Jurkat, Clone E6-1 (cell line): ENCODE data around the gene SIPA1L3.
"Not testable (repeated sequence)": the region's sequence is repeated elsewhere in the genome, so short reads cannot be mapped to it uniquely, and the experiment has no call there.

Experiments used
- DNase-seq: peaks from one replicate; pipeline ENCODE4 v3.0.0-alpha.2; 2011; ENCODE audit warnings: low read depth, low spot score
- H3K4me3 ChIP-seq: 2 replicates; pipeline ENCODE4 v1.5.1; 2011; ENCODE audit warnings: mild to moderate bottlenecking, low read length, control low read depth, moderate library complexity

Gene SIPA1L3

DNA sequence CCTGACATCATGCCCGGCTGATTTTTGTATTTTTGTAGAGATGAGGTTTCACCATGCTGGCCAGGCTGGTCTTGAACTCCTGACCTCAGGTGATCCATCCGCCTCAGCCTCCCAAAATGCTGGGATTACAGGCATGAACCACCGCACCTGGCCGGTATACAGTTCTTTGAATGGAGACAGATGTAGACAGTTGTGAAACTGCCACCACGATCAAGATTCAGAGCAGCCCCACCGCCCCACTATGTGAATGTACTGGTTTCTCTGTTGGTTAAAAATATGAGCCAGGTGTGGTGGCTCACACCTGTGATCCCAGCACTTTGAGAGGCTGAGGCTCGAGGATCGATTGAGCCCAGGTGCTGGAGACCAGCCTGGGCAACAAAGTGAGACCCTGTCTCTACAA, 123.0 kb downstream of the SIPA1L3 start:
- DNase-seq, H3K4me3 ChIP-seq: not testable (repeated sequence)

- DNase-seq, result no peak
- H3K4me3 ChIP-seq, result no peak overlapping the region
Observed at GRCh38 chr19:38030686-38031422, 123.8 kb downstream of the SIPA1L3 start.

GRCh38 chr19:38031423-38031770, 124.4 kb downstream of the SIPA1L3 start:
- no peak overlapping the region for H3K4me3 ChIP-seq
- no peak for DNase-seq

DNA sequence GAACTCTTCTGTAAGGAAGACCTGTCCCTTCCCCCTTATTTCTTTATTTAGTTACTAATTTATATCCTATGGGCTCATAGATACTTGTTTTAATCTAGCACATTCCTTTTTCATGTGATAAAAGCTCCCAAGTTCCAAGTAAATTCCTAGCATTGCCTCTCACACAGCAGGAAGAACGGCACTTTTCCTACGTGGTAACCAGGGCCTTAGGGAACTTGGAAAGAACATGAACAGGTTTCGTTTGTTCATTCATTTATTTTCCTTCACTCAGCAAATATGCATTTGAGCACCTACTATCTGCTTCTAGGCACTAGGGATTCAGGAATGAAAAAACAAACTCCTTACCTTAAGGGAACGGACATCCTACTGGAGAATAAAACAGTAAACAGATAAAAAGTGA, 125.1 kb downstream of the SIPA1L3 start:
- DNase-seq, result no peak

DNA sequence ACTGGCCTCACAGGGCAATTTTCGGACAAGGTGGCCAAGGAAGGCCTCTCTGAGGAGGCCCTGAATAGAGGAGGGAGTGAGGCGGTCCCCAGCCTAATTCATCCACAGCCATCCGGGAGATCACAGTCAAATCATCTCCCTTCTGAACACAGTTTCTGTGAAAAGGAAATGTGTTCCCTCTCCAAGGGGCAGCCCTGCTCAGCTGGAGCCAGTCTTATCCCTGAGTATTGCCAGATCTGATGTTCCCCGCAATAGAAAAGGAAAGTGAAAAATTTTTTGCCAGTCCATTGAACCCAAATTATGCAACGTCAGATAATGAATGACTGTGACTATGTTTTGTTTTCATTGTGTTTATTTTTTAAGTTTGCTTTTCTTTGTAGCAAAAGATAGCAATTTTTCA, 125.9 kb downstream of the SIPA1L3 start:
- no peak overlapping the region for H3K4me3 ChIP-seq
- DNase-seq, result no peak

More for the DNA sequence above, 125.1 kb downstream of the SIPA1L3 start:
- no peak overlapping the region for H3K4me3 ChIP-seq

DNA sequence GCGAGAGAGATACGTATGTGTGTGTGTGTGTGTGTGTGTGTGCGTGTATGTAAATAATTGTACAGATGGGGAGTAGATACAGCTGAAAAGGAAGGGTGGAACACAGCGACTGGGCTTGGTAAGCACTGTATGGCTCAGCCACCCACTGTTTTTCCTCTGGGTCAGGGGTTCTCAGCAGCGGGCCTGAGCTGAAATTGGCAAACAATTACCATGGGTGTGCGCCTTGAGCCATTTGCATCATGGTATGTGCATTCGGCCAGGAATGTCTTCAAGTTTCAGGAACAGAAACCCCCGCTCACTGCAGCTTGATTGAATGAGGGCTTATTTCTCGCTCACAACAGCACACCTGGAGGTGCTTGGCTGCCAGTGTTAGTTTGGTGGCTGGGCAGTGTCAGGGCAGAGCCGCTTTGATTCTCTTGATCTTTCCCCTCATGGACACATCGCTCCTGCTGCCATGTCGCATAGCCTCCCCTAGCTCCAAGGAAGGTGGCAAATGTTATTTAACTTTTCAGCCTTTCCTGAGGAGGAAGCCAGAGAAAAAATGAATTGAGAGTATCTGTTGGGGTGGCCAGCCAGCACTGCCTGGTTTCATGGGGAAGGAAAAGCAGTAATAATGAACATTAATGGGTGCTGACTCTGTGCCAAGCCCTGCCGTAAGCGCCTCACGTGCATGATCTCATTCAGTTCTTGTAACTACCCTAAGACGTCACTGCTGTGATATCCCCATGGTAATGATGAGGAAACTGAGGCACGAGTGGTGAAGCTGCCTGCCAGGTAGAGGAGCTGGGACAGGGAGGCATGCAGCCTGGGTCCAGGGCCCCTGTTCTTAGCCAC, 126.9 kb downstream of the SIPA1L3 start:
- H3K4me3 ChIP-seq, result no peak overlapping the region
- no peak for DNase-seq

GRCh38 chr19:38034492-38034860, 127.5 kb downstream of the SIPA1L3 start:
- H3K4me3 ChIP-seq, result no peak overlapping the region
- no peak for DNase-seq

- H3K4me3 ChIP-seq, result no peak overlapping the region
- no peak for DNase-seq
Observed at GRCh38 chr19:38035515-38036495, 128.8 kb downstream of the SIPA1L3 start.

DNA sequence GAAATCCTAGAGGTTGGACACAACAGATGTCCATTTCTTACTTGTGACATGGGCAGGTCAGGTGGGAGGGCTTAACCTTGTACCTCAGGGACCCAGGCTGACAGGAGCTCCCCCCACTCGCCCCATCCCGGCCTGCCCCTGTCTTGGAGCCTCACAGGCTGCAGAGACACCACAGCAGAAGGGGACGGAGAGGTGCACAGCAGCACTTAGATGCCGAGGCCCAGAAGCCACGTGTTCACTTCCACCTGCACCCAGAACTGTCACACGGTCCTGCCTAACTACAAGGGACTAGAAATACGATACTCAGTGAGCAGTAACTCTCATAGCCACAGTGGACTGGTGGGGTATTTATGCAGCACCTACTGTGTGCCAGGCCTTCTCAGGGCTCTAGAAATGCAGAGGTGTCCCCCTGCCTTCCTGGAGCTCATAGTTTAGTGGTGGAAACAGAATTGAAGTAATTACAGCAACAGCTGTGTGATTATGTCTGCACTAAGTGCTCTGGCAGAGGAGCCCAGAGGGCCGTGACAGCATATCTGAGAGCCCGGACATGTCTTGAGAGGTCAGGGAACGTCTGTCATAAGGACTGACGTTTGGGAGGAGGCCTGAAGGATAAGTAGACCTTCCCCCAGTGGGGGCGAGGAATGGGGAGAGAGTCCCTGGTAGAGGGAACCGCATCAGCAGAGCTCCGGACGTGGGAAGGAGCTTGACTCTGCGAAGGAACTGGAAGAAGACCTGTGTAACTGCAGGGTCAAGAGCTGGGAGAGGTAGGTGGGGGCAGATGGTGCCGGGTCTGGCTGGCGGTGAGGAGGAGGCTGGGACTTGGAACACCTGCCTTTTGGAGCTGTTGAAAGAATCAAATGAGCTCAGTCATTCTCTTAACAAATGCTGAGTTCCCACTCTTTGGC, 130.0 kb downstream of the SIPA1L3 start:
- no peak overlapping the region for H3K4me3 ChIP-seq
- no peak for DNase-seq

- no peak for DNase-seq
- H3K4me3 ChIP-seq, result no peak overlapping the region
Observed at GRCh38 chr19:38039966-38040365, 133.0 kb downstream of the SIPA1L3 start.

- DNase-seq, result no peak
- H3K4me3 ChIP-seq, result no peak overlapping the region
Observed at GRCh38 chr19:38042132-38042531, 135.1 kb downstream of the SIPA1L3 start.

- H3K4me3 ChIP-seq, result no peak overlapping the region
- no peak for DNase-seq
Observed at GRCh38 chr19:38043649-38044144, 136.7 kb downstream of the SIPA1L3 start.

GRCh38 chr19:38044267-38045111, 137.5 kb downstream of the SIPA1L3 start:
- H3K4me3 ChIP-seq, result no peak overlapping the region
- DNase-seq, result no peak

DNA sequence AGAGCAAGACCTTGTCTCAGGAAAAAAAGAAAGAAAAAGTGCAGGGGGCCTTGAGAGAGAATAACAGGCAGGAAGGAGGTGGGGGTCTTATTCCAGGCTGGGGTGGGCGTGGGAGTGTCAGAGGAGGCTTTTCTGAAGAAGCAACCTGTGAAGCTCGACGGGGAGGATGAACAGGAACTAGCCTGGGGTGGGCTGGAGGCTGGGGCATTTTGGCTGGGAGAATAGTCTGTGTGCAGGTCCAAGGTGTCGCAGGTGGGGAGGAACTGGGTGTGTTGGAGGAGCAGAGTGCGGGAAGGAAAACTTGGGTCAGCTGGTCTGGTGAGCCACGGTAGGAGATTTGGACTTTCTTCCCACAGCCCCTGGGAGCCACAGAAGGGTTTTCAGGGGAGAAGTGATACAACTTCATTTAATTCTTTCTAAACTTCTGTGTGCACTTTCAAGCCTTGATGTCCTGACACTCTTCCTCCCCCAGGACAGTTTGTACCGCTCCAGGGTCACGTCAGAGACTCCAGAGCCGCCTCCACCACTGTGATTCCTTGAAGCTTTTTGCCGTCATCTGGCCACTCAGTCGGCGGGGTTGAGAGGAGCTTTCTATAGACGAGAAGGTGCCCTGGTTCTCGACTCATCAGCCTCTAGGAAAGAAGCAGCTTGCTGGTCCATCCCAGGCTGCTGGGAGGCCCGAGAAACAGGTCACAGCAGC, 138.7 kb downstream of the SIPA1L3 start:
- DNase-seq, result no peak
- H3K4me3 ChIP-seq, result no peak overlapping the region

GRCh38 chr19:38046254-38047048, 139.4 kb downstream of the SIPA1L3 start:
- H3K4me3 ChIP-seq, result no peak overlapping the region

GRCh38 chr19:38047049-38047438, 140.0 kb downstream of the SIPA1L3 start:
- DNase-seq, result peak; percentile 47
- no peak overlapping the region for H3K4me3 ChIP-seq

More at GRCh38 chr19:38046254-38047048, 139.4 kb downstream of the SIPA1L3 start:
- DNase-seq, result no peak
